PFSK-1 (cell line): Measurements from ENCODE around the gene LCN6.

ENCODE experiments used
- SIN3A ChIP-seq: IDR thresholded peaks from 2 replicates; pipeline ENCODE4 v1.6.1; 2012; ENCODE audit warnings: mild to moderate bottlenecking, low read length, moderate library complexity, borderline replicate concordance; ENCODE audit not compliant: insufficient read depth
- TAF1 ChIP-seq: IDR thresholded peaks from 2 replicates; pipeline ENCODE4 v1.6.1; 2012; ENCODE audit warnings: low read length, control low read depth, borderline replicate concordance; ENCODE audit not compliant: insufficient read depth

GRCh38 chr9:136707849-136708517 lies 40.3 kb downstream of the LCN6 start:
- TF ChIP-seq TAF1 = no peak
- TF ChIP-seq SIN3A = no peak
